NCI-H2171 (cell line): ENCODE results near the gene MAD1L1.
A peak's percentile ranks its signal among the peaks of the same experiment; 100 is the strongest.

Source experiments
- DNase-seq: peaks from one replicate; lab custom pipeline; 2025; lab: John Stamatoyannopoulos, UW

MAD1L1 gene

GRCh38 chr7:2139004-2139699, 93.6 kb downstream of the MAD1L1 start:
- DNase-seq: no peak

GRCh38 chr7:2138146-2138765, 94.5 kb downstream of the MAD1L1 start:
- no peak for DNase-seq

DNA sequence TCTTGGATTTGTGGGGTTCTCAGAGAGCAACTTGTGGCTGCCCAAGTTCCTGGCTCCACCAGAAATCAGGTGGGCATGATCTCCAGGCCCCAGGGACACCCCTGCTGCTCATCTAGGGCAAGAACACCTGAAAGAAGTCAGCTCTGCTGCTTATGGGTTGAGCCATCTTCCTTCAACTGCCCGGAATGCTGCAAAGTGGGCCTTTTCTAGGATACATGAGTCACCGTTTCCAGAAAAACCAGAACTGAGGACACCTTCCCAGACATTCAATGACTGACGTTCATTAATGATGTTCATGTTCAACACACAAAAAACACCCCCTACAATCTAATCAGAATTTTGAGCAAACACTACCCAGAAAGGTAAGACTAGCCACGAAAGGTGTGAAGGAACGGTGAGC, 98.0 kb downstream of the MAD1L1 start:
- DNase-seq: no peak

DNA sequence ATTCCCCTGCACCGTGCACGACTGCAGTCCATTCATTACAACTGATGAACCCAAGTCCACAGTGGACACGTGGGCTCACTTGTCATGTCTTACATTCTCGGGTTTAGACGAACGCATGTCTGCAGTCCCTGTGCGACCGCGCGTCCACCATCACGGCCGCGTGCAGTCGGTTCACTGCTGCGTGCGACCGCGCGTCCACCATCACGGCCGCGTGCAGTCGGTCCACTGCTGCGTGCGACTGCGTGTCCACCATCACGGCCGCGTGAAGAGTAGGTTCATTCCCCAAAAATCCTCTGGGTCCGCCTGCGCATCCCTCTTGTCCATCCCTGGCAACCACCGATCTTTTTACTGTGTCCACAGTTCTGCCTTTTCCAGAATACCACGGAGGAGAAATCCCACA, 100.5 kb downstream of the MAD1L1 start:
- no peak for DNase-seq

DNA sequence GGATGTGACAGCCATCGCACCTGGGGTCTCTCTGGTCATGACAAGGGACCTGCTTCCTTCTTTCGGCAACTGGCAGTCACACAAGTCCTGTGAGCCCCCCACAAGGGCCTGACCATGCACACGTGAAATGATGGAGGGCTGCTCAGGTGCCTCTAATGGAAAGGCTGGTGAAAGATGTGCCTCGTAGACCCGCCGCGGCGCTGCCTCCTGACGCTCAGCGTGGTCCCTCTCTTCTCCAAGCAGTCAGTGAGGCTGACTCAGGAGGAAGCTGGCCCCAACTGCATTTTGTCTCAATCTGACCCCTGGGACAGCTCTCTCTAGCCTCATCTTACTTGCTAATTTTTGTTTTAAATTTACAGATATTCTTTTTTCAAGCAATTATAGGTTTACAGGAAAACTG, 100.9 kb downstream of the MAD1L1 start:
- no peak for DNase-seq

GRCh38 chr7:2131341-2131740, 101.4 kb downstream of the MAD1L1 start:
- no peak for DNase-seq

DNA sequence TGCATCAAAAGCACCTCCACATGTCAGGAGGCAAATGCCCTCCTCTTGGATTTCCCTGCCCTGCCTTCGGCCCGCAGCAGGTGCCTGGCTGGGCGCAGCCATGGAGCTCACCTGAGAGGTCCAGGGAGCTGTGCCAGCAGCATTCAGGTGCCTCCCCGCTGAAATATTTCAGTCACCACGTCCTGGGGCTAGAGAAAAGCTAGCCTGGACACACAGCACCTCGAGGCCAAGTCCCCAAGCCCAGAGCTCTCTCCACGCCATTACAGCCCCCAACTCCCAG, 102.7 kb downstream of the MAD1L1 start:
- DNase-seq: no peak

- no peak for DNase-seq
These were observed 103.2 kb downstream of the MAD1L1 start for GRCh38 chr7:2129323-2130095.

- DNase-seq: no peak
These were observed 104.0 kb downstream of the MAD1L1 start for GRCh38 chr7:2128601-2129322.

GRCh38 chr7:2126621-2127020, 106.1 kb downstream of the MAD1L1 start:
- DNase-seq: no peak

DNA sequence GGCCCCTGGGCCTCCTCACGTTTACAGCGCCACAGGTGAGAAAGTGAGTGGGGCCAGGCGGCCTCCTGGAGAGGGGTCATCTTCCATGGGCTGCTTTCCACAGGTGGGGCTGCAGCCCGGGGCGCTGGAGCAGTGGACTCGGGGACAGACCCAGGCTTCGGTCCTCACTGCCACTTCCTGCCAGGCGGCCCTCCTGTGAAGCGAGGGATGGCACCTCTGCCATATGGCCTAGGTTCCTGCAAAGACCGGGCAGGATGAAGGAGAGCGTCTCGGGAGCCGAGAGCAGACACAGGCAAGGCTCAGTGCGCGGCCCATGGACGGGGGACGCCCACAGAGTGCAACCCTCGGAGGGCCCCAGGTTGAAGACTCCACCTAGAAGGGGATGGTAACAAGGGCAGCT, 106.8 kb downstream of the MAD1L1 start:
- DNase-seq: no peak

DNA sequence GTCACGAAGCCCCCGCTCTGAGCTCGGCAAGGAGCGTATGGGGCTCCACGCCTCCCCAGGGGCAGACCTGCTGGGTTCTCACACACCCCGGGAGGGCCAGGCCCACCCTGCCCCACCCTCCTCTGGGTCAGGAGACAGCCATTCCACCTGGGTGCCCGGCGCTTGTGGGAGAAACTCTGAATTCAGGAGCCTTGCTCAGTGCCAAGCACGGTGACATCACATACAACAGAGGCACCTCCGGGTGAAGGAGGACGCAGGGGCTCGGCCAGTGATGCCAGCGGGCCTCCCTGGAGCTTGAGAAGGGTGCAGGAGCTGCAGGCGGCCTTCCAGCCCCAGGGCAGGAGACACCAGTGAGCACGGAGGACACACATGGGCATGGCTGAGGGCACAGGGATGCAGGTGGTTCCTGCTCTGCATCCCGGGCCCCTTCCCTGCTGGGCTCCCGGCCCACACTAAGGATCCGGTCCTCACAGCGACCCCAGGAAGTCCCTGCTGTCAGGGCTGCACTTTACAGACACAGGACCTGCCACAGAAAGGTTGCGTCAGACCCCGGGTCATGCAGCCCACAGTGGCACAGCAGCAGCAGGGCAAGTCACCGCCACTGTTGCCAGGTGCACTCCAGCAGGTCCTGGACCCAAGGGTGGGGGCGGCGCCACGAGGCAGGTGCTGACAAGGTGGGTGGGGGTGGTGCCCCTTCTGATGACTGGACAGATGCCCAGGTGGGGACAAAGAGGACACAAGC, 108.0 kb downstream of the MAD1L1 start:
- DNase-seq: no peak

DNA sequence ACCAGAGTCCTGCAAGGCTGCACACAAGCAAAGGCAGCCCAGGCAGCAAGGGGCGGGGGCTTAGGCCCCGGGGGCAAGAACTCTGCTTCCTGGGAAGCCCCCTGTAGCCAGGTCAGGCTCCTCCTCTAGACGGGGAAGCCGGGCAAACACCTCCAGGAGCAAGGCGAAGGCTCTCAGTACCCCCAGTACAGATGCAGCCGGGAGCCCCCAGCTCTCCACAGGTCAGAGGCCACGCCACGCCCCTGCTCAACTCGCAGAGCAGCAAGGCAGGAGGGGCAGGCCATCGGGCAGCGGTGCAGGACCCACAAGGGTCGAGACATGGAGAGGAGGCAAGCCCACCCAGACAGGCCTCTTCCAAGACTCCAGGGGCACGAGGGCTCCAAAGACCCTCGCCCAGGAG, 108.8 kb downstream of the MAD1L1 start:
- no peak for DNase-seq

- DNase-seq: peak; percentile 87
These were observed 109.4 kb downstream of the MAD1L1 start for GRCh38 chr7:2123360-2123759.

DNA sequence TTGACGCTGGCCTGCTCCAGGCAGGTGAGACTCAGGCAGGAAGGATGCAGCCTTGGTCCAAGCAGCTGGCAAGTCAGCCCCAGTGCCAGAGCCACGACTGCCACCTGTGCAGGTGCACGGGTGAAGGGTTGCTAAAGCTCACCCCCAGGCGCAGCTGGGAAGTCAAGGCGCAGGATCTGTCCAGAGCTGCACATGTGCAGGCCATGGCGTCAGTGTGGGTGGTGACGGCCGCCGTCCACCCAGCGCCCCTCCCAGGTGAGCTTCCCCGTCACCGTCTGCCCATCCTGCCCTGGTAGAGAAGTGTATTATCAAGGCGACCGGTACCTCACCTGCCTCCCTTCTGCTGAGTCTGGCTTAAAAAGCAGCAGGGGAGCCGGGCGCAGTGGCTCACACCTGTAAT, 110.1 kb downstream of the MAD1L1 start:
- no peak for DNase-seq

GRCh38 chr7:2120841-2121830, 111.6 kb downstream of the MAD1L1 start:
- DNase-seq: no peak

- no peak for DNase-seq
These were observed 112.5 kb downstream of the MAD1L1 start for GRCh38 chr7:2120251-2120660.

DNA sequence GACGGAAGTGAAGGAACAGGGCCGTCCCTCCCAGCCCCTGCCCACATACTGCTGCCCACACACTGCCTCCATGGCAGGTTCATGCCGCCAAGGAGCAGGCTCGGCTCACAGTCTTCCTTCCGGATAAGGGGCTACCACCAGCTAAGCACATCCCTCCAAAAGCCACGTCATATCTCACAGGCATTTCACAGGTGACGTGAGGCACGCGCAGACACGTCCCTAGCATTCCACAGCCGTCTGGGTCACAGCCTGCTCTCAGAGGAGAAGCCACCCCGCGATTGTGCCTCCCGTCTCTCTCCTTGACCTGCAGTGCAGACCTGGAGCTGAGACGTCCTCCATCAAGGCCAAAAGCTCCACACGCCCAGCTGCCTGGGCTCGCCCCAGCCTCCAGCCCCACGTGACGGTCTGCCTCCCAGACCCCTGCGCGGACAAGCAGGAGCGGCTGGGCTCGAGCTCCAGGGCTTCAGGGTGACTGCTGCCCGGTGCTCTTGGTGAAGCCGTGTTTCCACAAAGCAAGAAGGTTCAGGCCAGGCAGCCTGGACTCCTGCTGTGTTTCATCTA, 114.0 kb downstream of the MAD1L1 start:
- no peak for DNase-seq

- DNase-seq: no peak
These were observed 114.7 kb downstream of the MAD1L1 start for GRCh38 chr7:2118056-2118455.

DNA sequence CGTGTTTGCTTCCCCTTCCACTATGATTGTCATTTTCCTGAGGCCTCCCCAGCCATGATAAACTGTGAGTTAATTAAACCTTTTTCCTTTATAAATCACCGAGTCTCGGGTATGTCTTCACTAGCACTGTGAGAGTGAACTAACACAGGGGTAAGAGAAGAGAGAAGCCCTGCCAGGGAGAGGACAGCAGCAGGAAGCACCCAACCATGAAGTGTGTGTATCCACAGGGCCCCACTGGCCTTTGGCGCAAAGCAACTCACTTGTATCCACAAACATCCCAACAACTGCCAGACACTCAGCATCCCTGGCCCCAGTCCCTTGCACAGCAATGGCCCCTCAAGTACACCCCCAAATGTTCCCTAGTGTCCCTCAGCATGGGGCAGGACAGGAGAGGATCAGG, 115.1 kb downstream of the MAD1L1 start:
- no peak for DNase-seq
